Suprapubic skin (tissue), 4 donors: Measurements from ENCODE around the gene GPC5.

ENCODE experiments used
- CTCF ChIP-seq, 2 donors: fragments of 200-600 bp in 1 of 2; fragments of 450-650 bp in 1 of 2; sonication (generic) in 1 of 2; IDR thresholded peaks; one replicate each; pipeline ENCODE4 v1.5.1; 2016 to 2019; ENCODE audit warnings: antibody characterized with exemption in 2 of 2, mild to moderate bottlenecking in 1 of 2, moderate library complexity in 1 of 2
- EP300 ChIP-seq: sonication (generic); formaldehyde crosslinking; IDR thresholded peaks from one replicate; pipeline ENCODE4 v1.6.1; 2017; ENCODE audit warnings: antibody characterized with exemption
- POLR2A ChIP-seq, 2 donors: fragments of 450-650 bp; IDR thresholded peaks; one replicate each; pipeline ENCODE4 v1.6.1; 2017; ENCODE audit warnings: antibody characterized with exemption in 2 of 2, mild to moderate bottlenecking in 2 of 2, moderate library complexity in 2 of 2
- POLR2AphosphoS5 ChIP-seq, 3 donors: sonication (generic); formaldehyde crosslinking; IDR thresholded peaks; one replicate each; pipeline ENCODE4 v1.6.1; 2017; ENCODE audit warnings: antibody characterized with exemption in 3 of 3

- TF ChIP-seq CTCF (IDR thresholded peaks at IDR 0.05): no peak
- TF ChIP-seq POLR2AphosphoS5 (IDR thresholded peaks at IDR 0.05): no peak
- no peak for TF ChIP-seq EP300
- TF ChIP-seq POLR2A (IDR thresholded peaks at IDR 0.05): no peak
These were observed 480.9 kb downstream of the GPC5 start for GRCh38 chr13:91879360-91879759.
